A549 treated with AZD2906 at 1 μM for 4 hours (cell line): Measurements from ENCODE around the gene SEPSECS. TPM values are rescaled to one million over a fixed set of nuclear protein-coding genes. Genes with fewer than 3 reads are reported as not detected.

ENCODE experiments used
- total RNA-seq: library from RNA; stranded (reverse); fragments of 200-300 nt; extraction: Qiagen RNA extraction; gene quantifications from 5 replicates; pipeline ENCODE4 v1.2.3, GENCODE V29; 2022

The SEPSECS gene
- total RNA-seq, result 2.2 to 2.9 TPM (median 2.7 TPM) in 5 replicates

GRCh38 chr4:25159837-25160713 lies at the start of gene SEPSECS:
TSS of gene SEPSECS (minus strand) at chr4:25160449. CDS start at chr4:25160369, 80 bp downstream.

Other genes starting within 250 kb of the SEPSECS start
- gene CCDC149, start 247.4 kb downstream of the SEPSECS start, total RNA-seq, result 1.4 to 1.8 TPM (median 1.5 TPM) in 5 replicates
- gene LGI2, start 129.5 kb downstream of the SEPSECS start, total RNA-seq, result 0.07 to 0.14 TPM (median 0.10 TPM) in 5 replicates
- 6.5 to 9.1 TPM (median 8.7 TPM) in 5 replicates for gene PI4K2B, start 73.6 kb upstream of the SEPSECS start, total RNA-seq
- 3.6 to 4.9 TPM (median 4.1 TPM) in 5 replicates for gene ZCCHC4, start 152.3 kb upstream of the SEPSECS start, total RNA-seq
- gene ANAPC4, start 216.8 kb upstream of the SEPSECS start, total RNA-seq, result 11.0 to 13.1 TPM (median 11.9 TPM) in 5 replicates